Stimulated activated CD8-positive, alpha-beta memory T cell treated with anti-CD3 and anti-CD28 coated beads, Interleukin-12 subunit alpha, Interleukin-12 subunit beta, amount 100 ng/mL, for 4 hours (primary cell): ENCODE data around the gene ANKRD65.
"Not testable (repeated sequence)": the region's sequence is repeated elsewhere in the genome, so short reads cannot be mapped to it uniquely, and the experiment has no call there.

Experiments used
- DNase-seq: peaks from one replicate; pipeline ENCODE4 v3.0.0-alpha.2; 2020; ENCODE audit warnings: low read depth

ANKRD65 gene

GRCh38 chr1:1415751-1416150, 5.3 kb downstream of the ANKRD65 start:
- no peak for DNase-seq

- DNase-seq: not testable (repeated sequence)
These were observed 8.7 kb downstream of the ANKRD65 start for GRCh38 chr1:1412311-1412902.

- DNase-seq: no peak
These were observed 9.4 kb downstream of the ANKRD65 start for GRCh38 chr1:1411626-1412025.

- DNase-seq: not testable (repeated sequence)
These were observed 10.8 kb downstream of the ANKRD65 start for GRCh38 chr1:1410238-1410637.

GRCh38 chr1:1407636-1408318, 13.3 kb downstream of the ANKRD65 start:
- no peak for DNase-seq

GRCh38 chr1:1406821-1407635, 14.0 kb downstream of the ANKRD65 start, which contains the start of gene MRPL20:
Gene MRPL20 (minus strand): TSS chr1:1407293. CDS start chr1:1407217, 76 bp downstream.
- peak; percentile 93 for DNase-seq

- DNase-seq: no peak
These were observed 14.8 kb downstream of the ANKRD65 start for GRCh38 chr1:1406101-1406820.

- DNase-seq: no peak
These were observed 17.4 kb downstream of the ANKRD65 start for GRCh38 chr1:1403653-1404052.

GRCh38 chr1:1402901-1403392, 18.1 kb downstream of the ANKRD65 start:
- not testable (repeated sequence) for DNase-seq

GRCh38 chr1:1402072-1402900, 18.8 kb downstream of the ANKRD65 start:
- no peak for DNase-seq

- DNase-seq: no peak
These were observed 19.5 kb downstream of the ANKRD65 start for GRCh38 chr1:1401457-1402010.

- DNase-seq: no peak
These were observed 20.3 kb downstream of the ANKRD65 start for GRCh38 chr1:1400576-1401456.

- no peak for DNase-seq
These were observed 21.1 kb downstream of the ANKRD65 start for GRCh38 chr1:1399872-1400575.

- peak; percentile 99 for DNase-seq
These were observed 21.7 kb downstream of the ANKRD65 start, which contains the start of gene CCNL2 for GRCh38 chr1:1399187-1399871. Gene CCNL2 (minus strand): TSS chr1:1399335. CDS start chr1:1399306, 29 bp downstream.

- DNase-seq: no peak
These were observed 22.3 kb downstream of the ANKRD65 start for GRCh38 chr1:1398677-1399186.

- DNase-seq: no peak
These were observed 23.1 kb downstream of the ANKRD65 start for GRCh38 chr1:1397839-1398523.

- DNase-seq: no peak
These were observed 25.9 kb downstream of the ANKRD65 start for GRCh38 chr1:1395166-1395565.

GRCh38 chr1:1394116-1394515, 27.0 kb downstream of the ANKRD65 start:
- DNase-seq: no peak
